ENCODE measurements around the gene SLC35F3.

Gene SLC35F3

DNA sequence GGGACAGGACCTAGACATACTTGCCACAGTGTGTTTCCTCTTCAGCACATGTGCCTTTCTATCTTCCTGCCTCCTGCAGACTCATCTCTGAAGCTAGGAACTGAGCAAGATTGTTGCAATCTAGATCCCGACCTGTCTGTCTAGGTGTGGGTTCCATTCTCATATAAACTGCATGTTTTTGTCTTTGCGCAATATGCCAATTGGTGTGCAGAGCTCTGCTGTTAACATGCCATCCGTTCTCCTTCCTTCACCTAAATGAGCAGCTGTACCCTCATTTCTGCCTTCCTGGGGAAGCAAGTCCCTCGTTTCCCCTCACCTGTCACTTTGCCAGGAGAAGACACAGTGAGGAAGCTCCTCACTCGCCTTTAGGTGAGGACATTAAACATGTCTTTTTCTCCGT lies 55.5 kb downstream of the SLC35F3 start:
- H3K36me3 ChIP-seq (replicated peaks in 1 of 2; ENCODE audit: control insufficient read depth in 2 of 2, insufficient read depth in 2 of 2, low read length in 2 of 2): no peaks in the 10 kb centered on the region
- H3K4ac ChIP-seq (ENCODE audit: low read length): no peak overlapping the region
- no peak overlapping the region for H3K18ac ChIP-seq (ENCODE audit: low read length)
- DNase-seq (ENCODE audit: low spot score): no peak
- no peak overlapping the region for H4K91ac ChIP-seq (ENCODE audit: low read depth, low read length, poor library complexity)
- H3K14ac ChIP-seq (ENCODE audit: low read length): no peak overlapping the region
- peaks cover 0 to 3% of the 10 kb centered on the region in 2 donors for H3K9me3 ChIP-seq (replicated peaks in 1 of 2; ENCODE audit: control insufficient read depth in 2 of 2, insufficient read depth in 1 of 2, low read depth in 1 of 2, low read length in 2 of 2)
- no peak overlapping the region for H2BK5ac ChIP-seq (ENCODE audit: low read length)
- H2AK5ac ChIP-seq (ENCODE audit: low read depth, low read length): no peak overlapping the region
- H3K9ac ChIP-seq (ENCODE audit: low read depth, low read length, poor library complexity): no peak overlapping the region
- no peak overlapping the region for H2BK15ac ChIP-seq (ENCODE audit: low read length)
- no peak overlapping the region for H3K4me3 ChIP-seq (ENCODE audit: low read length in 2 of 2)
- peaks cover 2% of the 10 kb centered on the region for H3K79me1 ChIP-seq (ENCODE audit: low read depth, low read length)
- no peak overlapping the region for H2BK120ac ChIP-seq (ENCODE audit: low read depth, low read length)
- H3K4me2 ChIP-seq (ENCODE audit: insufficient read depth, low read length, poor library complexity, severe bottlenecking): no peak overlapping the region
- peaks cover 0 to 3% of the 10 kb centered on the region in 2 donors for H3K4me1 ChIP-seq (ENCODE audit: control insufficient read depth in 2 of 2, insufficient read depth in 1 of 2, low read depth in 1 of 2, low read length in 2 of 2)
- H3K27me3 ChIP-seq (ENCODE audit: control insufficient read depth in 3 of 3, insufficient read depth in 3 of 3, low read depth in 1 of 3, low read length in 3 of 3): peaks cover 0 to 2% (median 0%) of the 10 kb centered on the region in 3 experiments
- no peak overlapping the region for H3K27ac ChIP-seq (replicated peaks; ENCODE audit: low read length)
- WGBS, 2 donors (ENCODE audit: extremely low coverage in 2 of 2, insufficient read length in 2 of 2, insufficient replicate concordance in 1 of 2): no CpG with 5 or more reads among the region's 6 CpGs
- no peak overlapping the region for H2BK12ac ChIP-seq (ENCODE audit: low read length)
- no peak overlapping the region for H3K23ac ChIP-seq (ENCODE audit: low read depth, low read length, poor library complexity)
- H4K8ac ChIP-seq (ENCODE audit: low read depth, low read length): no peak overlapping the region
- no peak overlapping the region for H2AFZ ChIP-seq (ENCODE audit: low read length)

- H4K8ac ChIP-seq (ENCODE audit: low read depth, low read length): no peak overlapping the region
- no peaks in the 10 kb centered on the region for H3K36me3 ChIP-seq (replicated peaks in 1 of 2; ENCODE audit: control insufficient read depth in 2 of 2, insufficient read depth in 2 of 2, low read length in 2 of 2)
These were observed 55.9 kb downstream of the SLC35F3 start for GRCh38 chr1:233960386-233960785.

GRCh38 chr1:233962878-233963277 lies 58.4 kb downstream of the SLC35F3 start:
- no peak overlapping the region for H2BK12ac ChIP-seq (ENCODE audit: low read length)
- H2BK5ac ChIP-seq (ENCODE audit: low read length): no peak overlapping the region
- no peaks in the 10 kb centered on the region for H3K36me3 ChIP-seq (replicated peaks in 1 of 2; ENCODE audit: control insufficient read depth in 2 of 2, insufficient read depth in 2 of 2, low read length in 2 of 2)
- no peak overlapping the region for H3K18ac ChIP-seq (ENCODE audit: low read length)
- H3K4me3 ChIP-seq (ENCODE audit: low read length in 2 of 2): no peak overlapping the region
- H3K9me3 ChIP-seq (replicated peaks in 1 of 2; ENCODE audit: control insufficient read depth in 2 of 2, insufficient read depth in 1 of 2, low read depth in 1 of 2, low read length in 2 of 2): peaks cover 0 to 4% of the 10 kb centered on the region in 2 donors
- peaks cover 0 to 3% of the 10 kb centered on the region in 2 donors for H3K4me1 ChIP-seq (ENCODE audit: control insufficient read depth in 2 of 2, insufficient read depth in 1 of 2, low read depth in 1 of 2, low read length in 2 of 2)
- H4K91ac ChIP-seq (ENCODE audit: low read depth, low read length, poor library complexity): no peak overlapping the region
- no peak overlapping the region for H3K9ac ChIP-seq (ENCODE audit: low read depth, low read length, poor library complexity)
- no peak for DNase-seq (ENCODE audit: low spot score)
- no peak overlapping the region for H4K8ac ChIP-seq (ENCODE audit: low read depth, low read length)
- H2BK15ac ChIP-seq (ENCODE audit: low read length): no peak overlapping the region
- no CpG with 5 or more reads among the region's 3 CpGs for WGBS, 2 donors (ENCODE audit: extremely low coverage in 2 of 2, insufficient read length in 2 of 2, insufficient replicate concordance in 1 of 2)
- no peak overlapping the region for H3K23ac ChIP-seq (ENCODE audit: low read depth, low read length, poor library complexity)
- H2AK5ac ChIP-seq (ENCODE audit: low read depth, low read length): no peak overlapping the region
- H3K4me2 ChIP-seq (ENCODE audit: insufficient read depth, low read length, poor library complexity, severe bottlenecking): no peak overlapping the region
- H3K27ac ChIP-seq (replicated peaks; ENCODE audit: low read length): no peak overlapping the region
- H3K27me3 ChIP-seq (ENCODE audit: control insufficient read depth in 3 of 3, insufficient read depth in 3 of 3, low read depth in 1 of 3, low read length in 3 of 3): peaks cover 0 to 2% (median 0%) of the 10 kb centered on the region in 3 experiments
- H3K4ac ChIP-seq (ENCODE audit: low read length): no peak overlapping the region
- H3K14ac ChIP-seq (ENCODE audit: low read length): no peak overlapping the region
- no peak overlapping the region for H2BK120ac ChIP-seq (ENCODE audit: low read depth, low read length)
- no peak overlapping the region for H2AFZ ChIP-seq (ENCODE audit: low read length)
- no peaks in the 10 kb centered on the region for H3K79me1 ChIP-seq (ENCODE audit: low read depth, low read length)

More at GRCh38 chr1:233960386-233960785, 55.9 kb downstream of the SLC35F3 start:
- Histone ChIP-seq H3K9ac (ENCODE audit: low read depth, low read length, poor library complexity) (no peak overlapping the region), H3K4me2 (ENCODE audit: insufficient read depth, low read length, poor library complexity, severe bottlenecking) (no peak overlapping the region), H3K79me1 (ENCODE audit: low read depth, low read length) (no peaks in the 10 kb centered on the region), H2AFZ (ENCODE audit: low read length) (no peak overlapping the region), H2BK15ac (ENCODE audit: low read length) (no peak overlapping the region), H2BK5ac (ENCODE audit: low read length) (no peak overlapping the region), H3K27me3 (ENCODE audit: control insufficient read depth in 3 of 3, insufficient read depth in 3 of 3, low read depth in 1 of 3, low read length in 3 of 3) (peaks cover 0 to 2% (median 0%) of the 10 kb centered on the region in 3 experiments), H3K23ac (ENCODE audit: low read depth, low read length, poor library complexity) (no peak overlapping the region), H3K4ac (ENCODE audit: low read length) (no peak overlapping the region), H3K18ac (ENCODE audit: low read length) (no peak overlapping the region), H2BK12ac (ENCODE audit: low read length) (no peak overlapping the region), H3K4me3 (ENCODE audit: low read length in 2 of 2) (no peak overlapping the region), H4K91ac (ENCODE audit: low read depth, low read length, poor library complexity) (no peak overlapping the region), H3K14ac (ENCODE audit: low read length) (no peak overlapping the region), H3K27ac (replicated peaks; ENCODE audit: low read length) (no peak overlapping the region), H3K4me1 (ENCODE audit: control insufficient read depth in 2 of 2, insufficient read depth in 1 of 2, low read depth in 1 of 2, low read length in 2 of 2) (peaks cover 0 to 3% of the 10 kb centered on the region in 2 donors), H2AK5ac (ENCODE audit: low read depth, low read length) (no peak overlapping the region), H3K9me3 (replicated peaks in 1 of 2; ENCODE audit: control insufficient read depth in 2 of 2, insufficient read depth in 1 of 2, low read depth in 1 of 2, low read length in 2 of 2) (peaks cover 0 to 2% of the 10 kb centered on the region in 2 donors), H2BK120ac (ENCODE audit: low read depth, low read length) (no peak overlapping the region)
- DNase-seq (ENCODE audit: low spot score): no peak
- WGBS, 2 donors (ENCODE audit: extremely low coverage in 2 of 2, insufficient read length in 2 of 2, insufficient replicate concordance in 1 of 2): no CpG with 5 or more reads among the region's 3 CpGs

DNA sequence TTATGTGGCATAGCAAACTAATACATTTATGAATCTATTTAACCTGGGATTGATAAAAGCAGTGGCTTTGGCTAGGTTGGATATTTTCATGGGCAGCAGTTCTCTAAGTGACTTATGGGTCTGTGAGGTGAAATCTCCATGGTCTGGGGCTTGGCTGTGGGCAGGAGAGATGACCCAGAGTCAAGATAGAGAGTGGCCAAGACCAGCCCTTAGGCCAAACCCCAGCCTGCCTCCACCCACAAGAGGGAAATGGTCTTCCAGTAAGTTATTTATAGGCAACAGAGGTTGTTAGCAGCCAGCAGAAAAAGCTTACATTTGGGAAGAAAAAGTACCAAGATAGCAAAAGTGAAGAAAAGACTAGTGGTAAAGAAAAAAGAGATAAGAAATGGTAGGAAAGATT lies 61.4 kb downstream of the SLC35F3 start:
- DNase-seq (ENCODE audit: low spot score): no peak
- Histone ChIP-seq H4K91ac (ENCODE audit: low read depth, low read length, poor library complexity) (no peak overlapping the region), H3K4me3 (ENCODE audit: low read length in 2 of 2) (no peak overlapping the region), H2BK12ac (ENCODE audit: low read length) (no peak overlapping the region), H3K4ac (ENCODE audit: low read length) (no peak overlapping the region), H3K9me3 (replicated peaks in 1 of 2; ENCODE audit: control insufficient read depth in 2 of 2, insufficient read depth in 1 of 2, low read depth in 1 of 2, low read length in 2 of 2) (peaks cover 0 to 4% of the 10 kb centered on the region in 2 donors), H3K23ac (ENCODE audit: low read depth, low read length, poor library complexity) (no peak overlapping the region), H2BK5ac (ENCODE audit: low read length) (no peak overlapping the region), H3K18ac (ENCODE audit: low read length) (no peak overlapping the region), H3K27ac (replicated peaks; ENCODE audit: low read length) (no peak overlapping the region), H3K4me1 (ENCODE audit: control insufficient read depth in 2 of 2, insufficient read depth in 1 of 2, low read depth in 1 of 2, low read length in 2 of 2) (peaks cover 0 to 6% of the 10 kb centered on the region in 2 donors), H2AFZ (ENCODE audit: low read length) (no peak overlapping the region), H3K4me2 (ENCODE audit: insufficient read depth, low read length, poor library complexity, severe bottlenecking) (no peak overlapping the region), H2AK5ac (ENCODE audit: low read depth, low read length) (no peak overlapping the region), H3K27me3 (ENCODE audit: control insufficient read depth in 3 of 3, insufficient read depth in 3 of 3, low read depth in 1 of 3, low read length in 3 of 3) (peaks cover 0 to 2% (median 0%) of the 10 kb centered on the region in 3 experiments), H3K9ac (ENCODE audit: low read depth, low read length, poor library complexity) (no peak overlapping the region), H3K36me3 (replicated peaks in 1 of 2; ENCODE audit: control insufficient read depth in 2 of 2, insufficient read depth in 2 of 2, low read length in 2 of 2) (no peaks in the 10 kb centered on the region), H4K8ac (ENCODE audit: low read depth, low read length) (no peak overlapping the region), H2BK15ac (ENCODE audit: low read length) (no peak overlapping the region), H3K79me1 (ENCODE audit: low read depth, low read length) (no peaks in the 10 kb centered on the region), H3K14ac (ENCODE audit: low read length) (no peak overlapping the region), H2BK120ac (ENCODE audit: low read depth, low read length) (no peak overlapping the region)

All from neuronal stem cell (in vitro differentiated cells).